SU-DHL-6 (cell line): Measurements from ENCODE around the gene HOXD4.

ENCODE experiments used
- H2AFZ ChIP-seq: fragments of 200-600 bp; sonication (generic); 2 replicates; pipeline ENCODE4 v1.6.1; 2014; ENCODE audit warnings: low read depth, mild to moderate bottlenecking, moderate library complexity, mixed read lengths, antibody characterized with exemption, low read length; ENCODE audit not compliant: severe bottlenecking
- H3F3A ChIP-seq: fragments of 200-600 bp; shearing (Covaris generic); 2 replicates; pipeline ENCODE4 v1.6.0; 2016; ENCODE audit warnings: antibody characterized with exemption, mild to moderate bottlenecking; ENCODE audit not compliant: insufficient read depth
- H3K27ac ChIP-seq: fragments of 200-600 bp; sonication (generic); 2 replicates; pipeline ENCODE4 v1.5.1; 2016; ENCODE audit warnings: low read depth, mild to moderate bottlenecking, low read length, moderate library complexity, mixed read lengths
- H3K27me3 ChIP-seq: fragments of 200-600 bp; sonication (generic), shearing (Covaris generic); 2 replicates; pipeline ENCODE4 v1.6.0; 2014; ENCODE audit warnings: mild to moderate bottlenecking, low read length
- H3K36me3 ChIP-seq: fragments of 200-600 bp; sonication (generic); 2 replicates; pipeline ENCODE4 v1.6.1; 2014; ENCODE audit warnings: mild to moderate bottlenecking, low read length, mixed read lengths
- H3K4me2 ChIP-seq: fragments of 300-600, 200-600 bp; shearing (Covaris generic), sonication (generic); 2 replicates; pipeline ENCODE4 v1.6.0; 2014; ENCODE audit warnings: low read length, low read depth, mild to moderate bottlenecking; ENCODE audit not compliant: poor library complexity, severe bottlenecking
- H3K4me3 ChIP-seq: fragments of 200-600 bp; sonication (generic); 2 replicates; pipeline ENCODE4 v1.5.1; 2014; ENCODE audit warnings: antibody characterized with exemption, low read length, mild to moderate bottlenecking, mixed read lengths; ENCODE audit not compliant: insufficient read depth, poor library complexity, severe bottlenecking
- H3K79me2 ChIP-seq: fragments of 200-600 bp; sonication (generic); 2 replicates; pipeline ENCODE4 v1.6.1; 2014; ENCODE audit warnings: mild to moderate bottlenecking, low read length, moderate library complexity; ENCODE audit not compliant: insufficient read depth
- H3K9ac ChIP-seq: fragments of 200-600 bp; sonication (generic); 2 replicates; pipeline ENCODE4 v1.7.0; 2014; ENCODE audit warnings: mild to moderate bottlenecking, low read length
- H3K9me2 ChIP-seq: fragments of 200-600 bp; sonication (generic); replicated peaks from 2 replicates; pipeline ENCODE4 v1.6.1; 2014; ENCODE audit warnings: low read length; ENCODE audit not compliant: insufficient read depth
- H3K9me3 ChIP-seq: fragments of 200-600 bp; sonication (generic); 2 replicates; pipeline ENCODE4 v1.6.1; 2014; ENCODE audit warnings: low read length, mixed read lengths; ENCODE audit not compliant: insufficient read depth
- H4K20me1 ChIP-seq: fragments of 200-600 bp; sonication (generic); 2 replicates; pipeline ENCODE4 v1.6.1; 2014; ENCODE audit warnings: low read depth, mild to moderate bottlenecking, antibody characterized with exemption, low read length, moderate library complexity, mixed read lengths
- CTCF ChIP-seq: fragments of 200-600 bp; sonication (generic); IDR thresholded peaks from one replicate; pipeline ENCODE4 v1.5.1; 2017; ENCODE audit warnings: antibody characterized with exemption, mild to moderate bottlenecking, low read length, moderate library complexity; ENCODE audit not compliant: insufficient read depth, poor library complexity, severe bottlenecking
- EZH2phosphoT487 ChIP-seq: fragments of 200-600 bp; sonication (generic), shearing (Covaris generic); conservative IDR thresholded peaks from 2 replicates; pipeline ENCODE4 v1.6.1; 2018; ENCODE audit warnings: mild to moderate bottlenecking, antibody characterized with exemption, low read length, moderate library complexity, mixed read lengths

Gene HOXD4

DNA sequence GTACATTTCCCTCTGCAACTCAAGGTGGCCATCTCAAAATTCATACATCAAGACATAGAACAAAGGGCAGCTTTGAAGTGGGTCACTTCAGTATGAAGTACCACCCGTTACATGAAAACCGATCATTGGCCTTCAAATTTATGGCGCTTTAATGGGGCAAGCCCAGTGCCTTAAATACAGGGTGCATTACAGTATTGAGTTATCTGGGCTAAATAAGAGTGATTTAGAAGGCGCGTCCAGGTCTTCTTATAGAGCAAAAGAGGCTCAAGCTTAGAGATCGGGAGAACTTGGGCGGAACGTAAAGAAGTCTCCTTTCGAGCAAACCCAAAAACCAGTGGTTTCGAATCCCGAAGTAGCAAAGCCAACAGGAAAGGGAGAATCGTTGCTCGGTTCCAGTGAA, 12.9 kb downstream of the HOXD4 start:
- Histone ChIP-seq H3K27me3 (no peaks in the 10 kb centered on the region), H3K27ac (no peak overlapping the region), H3K9ac (no peak overlapping the region), H3K4me2 (no peak overlapping the region), H4K20me1 (no peaks in the 10 kb centered on the region), H3K79me2 (no peaks in the 10 kb centered on the region), H2AFZ (no peak overlapping the region), H3K9me3 (no peaks in the 10 kb centered on the region), H3K36me3 (no peaks in the 10 kb centered on the region), H3F3A (no peaks in the 10 kb centered on the region), H3K9me2 (no peaks in the 10 kb centered on the region), H3K4me3 (no peak overlapping the region)
- TF ChIP-seq EZH2phosphoT487 (no peak), CTCF (no peak)

DNA sequence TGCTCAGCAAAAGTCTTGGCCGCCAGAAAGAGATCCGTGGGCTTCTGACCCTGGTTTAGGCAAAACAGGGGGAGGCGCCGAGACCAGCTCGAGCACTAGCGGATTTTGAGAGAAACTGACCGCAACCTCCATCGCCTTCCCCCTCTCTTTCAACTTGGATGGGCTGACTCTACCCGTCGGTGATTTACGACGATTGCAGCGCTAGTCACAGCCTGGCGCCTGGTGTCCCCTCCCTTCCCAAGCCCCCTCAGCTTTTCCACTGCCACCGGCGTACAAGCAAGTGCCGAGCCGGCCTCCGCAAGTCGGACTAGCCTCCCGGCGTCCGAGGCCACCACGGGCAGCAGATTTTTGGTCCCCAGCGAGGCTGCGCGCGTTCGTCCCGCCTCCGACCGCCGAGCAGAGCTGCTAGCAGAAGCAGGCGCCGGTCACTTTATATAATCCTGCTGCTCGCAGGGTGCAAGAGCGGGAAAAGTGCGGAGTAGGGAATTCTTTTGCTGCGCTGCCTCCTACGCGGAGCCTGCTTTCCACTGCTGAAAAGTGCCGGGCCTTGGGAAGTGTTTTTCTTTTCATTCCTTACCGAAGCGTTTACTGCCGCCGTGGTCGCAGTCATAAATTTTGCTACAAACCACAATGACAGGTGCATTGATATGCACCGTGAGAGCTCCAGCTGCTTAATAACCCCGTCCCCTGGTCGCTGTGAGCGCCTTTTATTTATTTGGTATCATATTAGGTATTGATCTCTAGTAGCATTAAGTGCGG, 13.4 kb downstream of the HOXD4 start:
- Histone ChIP-seq H3K4me2 (no peak overlapping the region), H3K9ac (no peak overlapping the region), H3K27ac (no peak overlapping the region), H3K4me3 (no peak overlapping the region), H3K27me3 (no peaks in the 10 kb centered on the region), H3F3A (no peaks in the 10 kb centered on the region), H3K9me2 (no peaks in the 10 kb centered on the region), H2AFZ (no peak overlapping the region), H3K9me3 (no peaks in the 10 kb centered on the region), H4K20me1 (no peaks in the 10 kb centered on the region), H3K36me3 (no peaks in the 10 kb centered on the region), H3K79me2 (no peaks in the 10 kb centered on the region)
- TF ChIP-seq EZH2phosphoT487 (no peak), CTCF (no peak)

DNA sequence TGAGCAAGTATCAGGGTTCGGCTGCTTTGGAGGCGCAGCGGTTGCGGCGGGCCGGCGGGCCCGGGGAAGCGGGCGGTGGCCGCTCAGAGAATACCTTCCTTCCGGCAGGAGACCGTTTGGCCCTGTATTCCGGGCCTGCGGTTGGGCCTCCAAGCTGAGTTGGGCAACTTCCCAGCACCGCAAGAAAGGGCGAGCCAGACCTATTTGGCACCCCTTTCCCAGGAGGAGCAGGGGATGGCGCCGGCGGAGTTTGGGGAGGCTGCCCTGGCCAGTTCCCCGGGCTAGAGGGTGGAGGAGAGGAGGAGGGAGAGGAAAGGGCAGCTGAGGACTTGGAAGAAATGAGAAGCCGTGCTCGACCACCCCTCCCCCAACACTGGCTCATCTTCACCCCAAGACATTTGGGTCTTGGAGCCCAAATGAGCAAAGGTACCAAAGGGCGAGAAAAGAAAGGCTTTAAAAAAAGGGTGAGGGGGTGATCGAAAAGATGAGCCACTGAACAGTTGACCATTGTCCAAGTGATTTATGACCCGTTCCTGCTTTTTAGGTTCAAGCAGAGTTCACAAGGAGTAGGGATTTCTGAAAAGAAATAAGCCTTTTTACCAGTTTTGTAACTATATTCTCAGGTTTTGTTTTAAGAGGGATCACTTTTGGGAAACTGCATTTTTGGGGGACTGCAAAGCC, 14.2 kb downstream of the HOXD4 start:
- Histone ChIP-seq H3K27me3 (no peaks in the 10 kb centered on the region), H3K4me3 (no peak overlapping the region), H2AFZ (no peak overlapping the region), H4K20me1 (no peaks in the 10 kb centered on the region), H3K9me3 (no peaks in the 10 kb centered on the region), H3K79me2 (no peaks in the 10 kb centered on the region), H3F3A (no peaks in the 10 kb centered on the region), H3K9me2 (no peaks in the 10 kb centered on the region), H3K36me3 (no peaks in the 10 kb centered on the region), H3K27ac (no peak overlapping the region), H3K4me2 (no peak overlapping the region), H3K9ac (no peak overlapping the region)
- TF ChIP-seq CTCF (no peak), EZH2phosphoT487 (no peak)
